Pulmonary artery endothelial cell (primary cell): ENCODE measurements around the gene GDF10. TPM values are rescaled to one million over a fixed set of nuclear protein-coding genes. Genes with fewer than 3 reads are reported as not detected.

Experiments used
- DNase-seq: peaks from one replicate; pipeline ENCODE4 v3.0.0-alpha.2; 2011; ENCODE audit warnings: low read depth, low spot score
- total RNA-seq: library from RNA; depleted of rRNA; stranded (reverse); fragments of >200 nt; gene quantifications from 2 replicates; pipeline ENCODE4 v1.2.3, GENCODE V29; 2014

Gene GDF10
- total RNA-seq, 1 donor from 2014 or later: not detected

DNA sequence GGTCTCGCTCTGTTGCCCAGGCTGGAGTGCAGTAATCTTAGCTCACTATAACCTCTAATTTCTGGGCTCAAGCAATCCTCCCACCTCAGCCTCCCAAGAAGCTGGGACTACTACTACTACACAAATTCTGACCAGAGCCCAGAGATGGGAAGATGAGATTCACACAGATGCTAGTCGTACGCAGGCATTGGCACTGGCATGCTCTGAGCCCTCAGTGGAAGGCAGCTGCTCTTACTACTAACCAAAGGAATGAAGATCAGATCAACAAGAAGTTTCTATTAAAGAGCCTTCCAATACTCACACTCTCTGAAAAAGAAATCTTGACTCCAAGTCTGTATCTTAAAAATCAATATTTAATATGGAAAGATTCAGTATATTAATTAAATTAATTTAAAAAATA, 32.9 kb downstream of the GDF10 start:
- no peak for DNase-seq

DNA sequence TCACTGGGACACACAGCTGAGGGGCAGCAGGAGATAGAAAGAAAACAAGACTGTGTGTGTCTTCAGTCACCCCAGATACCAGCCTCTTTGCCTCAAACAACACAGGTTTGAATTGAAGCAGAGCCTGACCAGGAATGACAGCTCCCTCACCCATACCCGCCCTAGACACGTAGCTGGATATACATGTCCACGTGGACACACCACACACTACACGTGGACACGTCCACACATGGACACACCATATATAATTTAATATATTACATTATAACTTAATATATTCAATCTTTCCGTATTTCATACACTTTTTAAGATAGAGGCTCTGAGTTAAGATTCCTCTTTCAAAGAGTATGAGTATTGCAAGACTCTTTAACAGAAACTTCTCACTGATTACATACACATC, 33.5 kb downstream of the GDF10 start:
- no peak for DNase-seq

- DNase-seq: no peak
Measured at GRCh38 chr10:47334466-47335295, 34.7 kb downstream of the GDF10 start.

DNA sequence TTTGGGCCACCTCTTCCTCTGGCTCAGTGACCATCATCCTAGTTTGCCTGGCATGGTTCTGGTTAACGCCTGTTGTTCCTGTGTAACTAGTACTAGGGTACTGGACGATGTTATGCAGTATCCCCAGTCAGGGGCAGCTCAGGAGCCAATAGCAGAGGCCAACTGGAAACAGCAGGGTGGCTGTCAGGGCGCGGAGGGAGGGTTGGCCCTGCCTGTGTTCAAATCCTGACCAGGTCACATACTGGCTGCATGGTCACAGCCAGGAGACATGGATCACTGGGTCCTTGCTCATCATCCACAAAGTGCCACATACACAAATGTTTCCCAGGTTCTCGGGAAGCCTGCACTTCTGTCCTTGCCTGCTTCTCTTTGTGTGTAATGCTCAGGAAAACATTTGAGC, 35.9 kb downstream of the GDF10 start:
- no peak for DNase-seq

GRCh38 chr10:47336387-47337134, 36.6 kb downstream of the GDF10 start:
- no peak for DNase-seq

DNA sequence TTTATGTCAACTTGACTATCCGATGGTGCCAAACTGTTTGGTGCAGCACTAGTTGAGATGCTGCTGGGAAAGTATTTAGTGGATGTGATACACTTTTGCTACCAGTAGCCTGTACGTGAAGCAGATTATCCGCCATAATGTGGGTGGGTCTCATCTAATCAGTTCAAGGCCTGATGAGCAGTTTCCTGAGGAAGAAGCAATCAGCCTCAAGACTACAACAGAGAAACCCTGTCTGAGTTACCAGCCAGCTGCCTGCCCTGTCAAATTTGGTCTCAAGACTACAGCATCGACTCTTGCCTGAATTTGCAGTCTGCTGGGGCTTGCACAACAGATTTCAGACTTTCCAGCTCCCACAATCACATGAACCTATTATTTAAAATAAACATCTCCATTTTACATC, 37.3 kb downstream of the GDF10 start:
- no peak for DNase-seq

- no peak for DNase-seq
Measured at GRCh38 chr10:47339186-47339735, 39.3 kb downstream of the GDF10 start.

- no peak for DNase-seq
Measured at GRCh38 chr10:47339759-47340607, 40.0 kb downstream of the GDF10 start.

DNA sequence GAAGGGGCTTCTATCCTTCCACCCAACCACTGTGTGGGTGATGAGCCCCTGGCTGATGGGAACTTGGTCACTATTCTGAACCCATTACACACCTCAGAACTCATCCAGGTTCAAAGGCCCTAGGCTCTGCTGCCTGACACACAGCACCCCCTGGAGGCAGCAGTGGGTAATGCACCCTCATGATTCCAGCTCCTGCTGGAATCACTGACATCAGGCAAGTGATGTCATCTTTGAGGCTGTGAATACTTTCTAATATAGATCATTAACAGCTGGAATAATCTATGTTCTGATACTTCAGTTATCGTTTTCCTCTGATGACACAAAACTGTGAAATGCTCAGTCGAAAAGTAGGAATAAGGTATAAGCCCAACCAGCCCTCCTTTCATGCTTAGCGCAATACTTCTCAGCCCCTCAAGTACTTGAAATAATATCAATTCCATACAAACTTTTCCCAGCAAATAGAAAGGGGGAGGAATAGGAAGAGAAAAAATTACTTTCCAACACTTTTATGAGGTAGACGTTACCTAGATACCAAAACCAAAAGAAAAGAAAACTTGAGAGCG, 40.7 kb downstream of the GDF10 start:
- DNase-seq: no peak

- no peak for DNase-seq
Measured at GRCh38 chr10:47344996-47345870, 45.2 kb downstream of the GDF10 start.

DNA sequence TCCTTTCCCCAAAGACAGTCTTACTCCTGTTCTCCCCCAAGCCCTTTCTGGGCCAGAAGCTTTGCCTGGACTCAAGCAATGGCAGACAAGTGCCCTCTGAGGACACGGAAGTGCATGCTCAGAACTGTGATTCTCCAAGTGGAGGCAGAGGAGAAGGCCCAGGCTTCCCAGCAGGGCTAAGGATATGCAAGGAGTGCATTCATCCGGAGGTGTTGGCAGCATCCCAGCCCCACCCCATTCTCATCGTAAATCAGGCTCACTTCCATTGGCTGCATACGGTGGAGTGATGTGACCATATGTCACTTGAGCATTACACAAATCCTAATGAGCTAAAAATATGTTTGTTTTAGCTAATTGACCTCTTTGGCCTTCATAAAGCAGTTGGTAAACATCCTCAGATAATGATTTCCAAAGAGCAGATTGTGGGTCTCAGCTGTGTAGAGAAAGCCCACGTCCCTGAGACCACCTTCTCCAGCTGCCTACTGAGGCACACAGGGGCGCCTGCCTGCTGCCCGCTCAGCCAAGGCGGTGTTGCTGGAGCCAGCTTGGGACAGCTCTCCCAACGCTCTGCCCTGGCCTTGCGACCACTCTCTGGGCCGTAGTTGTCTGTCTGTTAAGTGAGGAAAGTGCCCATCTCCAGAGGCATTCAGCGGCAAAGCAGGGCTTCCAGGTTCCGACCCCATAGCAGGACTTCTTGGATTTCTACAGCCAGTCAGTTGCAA, 46.7 kb downstream of the GDF10 start:
- no peak for DNase-seq

- DNase-seq: no peak
Measured at GRCh38 chr10:47347303-47347675, 47.3 kb downstream of the GDF10 start.

DNA sequence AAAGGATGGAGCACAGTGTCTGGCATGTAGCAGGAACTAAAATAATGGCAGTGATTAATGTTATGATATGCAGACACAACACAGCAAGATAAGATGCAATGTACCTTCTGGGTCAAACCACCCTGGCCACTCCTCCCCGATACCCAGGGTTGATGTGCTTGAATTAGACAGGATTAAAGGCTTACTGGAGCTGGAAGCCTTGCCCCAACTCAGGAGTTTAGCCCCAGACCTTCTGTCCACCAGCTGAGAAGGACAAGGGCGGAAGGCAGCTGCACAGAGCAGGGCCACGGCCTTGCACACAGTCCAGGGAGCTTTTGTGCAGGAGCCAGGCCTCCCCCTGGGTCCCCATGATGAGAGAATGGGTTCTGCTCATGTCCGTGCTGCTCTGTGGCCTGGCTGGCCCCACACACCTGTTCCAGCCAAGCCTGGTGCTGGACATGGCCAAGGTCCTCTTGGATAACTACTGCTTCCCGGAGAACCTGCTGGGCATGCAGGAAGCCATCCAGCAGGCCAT, 48.2 kb downstream of the GDF10 start, which contains the start of gene RBP3:
TSS of gene RBP3 (plus strand) at position 226 of the 514 bp plus-strand sequence. CDS start at position 348, 122 bp downstream.
- DNase-seq: no peak

- DNase-seq: no peak
Measured at GRCh38 chr10:47348661-47349470, 48.9 kb downstream of the GDF10 start.

GRCh38 chr10:47349516-47349915, 49.5 kb downstream of the GDF10 start:
- no peak for DNase-seq

- no peak for DNase-seq
Measured at GRCh38 chr10:47349941-47350371, 50.0 kb downstream of the GDF10 start.

- DNase-seq: no peak
Measured at GRCh38 chr10:47350671-47351640, 51.0 kb downstream of the GDF10 start.
